Nephron (organoid): ENCODE measurements around the gene ALLC.

Experiments
- H3K27ac Mint-ChIP-seq, 3 experiments: 2 replicates each; pipeline ENCODE4 v1.8.0; 2020; ENCODE audit warnings: mixed read lengths in 3 of 3, mild to moderate bottlenecking in 2 of 3, moderate library complexity in 1 of 3
- H3K27me3 Mint-ChIP-seq: 2 replicates; pipeline ENCODE4 v1.8.0; 2021; ENCODE audit warnings: low read depth, mild to moderate bottlenecking, moderate library complexity, mixed read lengths
- H3K36me3 Mint-ChIP-seq: 2 replicates; pipeline ENCODE4 v1.8.0; 2020; ENCODE audit warnings: low read depth, mixed read lengths
- H3K4me1 Mint-ChIP-seq: 2 replicates; pipeline ENCODE4 v1.8.0; 2020; ENCODE audit warnings: mixed read lengths
- H3K4me3 Mint-ChIP-seq, 3 experiments: 2 replicates each; pipeline ENCODE4 v1.8.0; 2020; ENCODE audit warnings: mild to moderate bottlenecking in 3 of 3, mixed read lengths in 3 of 3, moderate library complexity in 2 of 3
- H3K9me3 Mint-ChIP-seq: 2 replicates; pipeline ENCODE4 v1.8.0; 2020; ENCODE audit warnings: mixed read lengths
- CTCF ChIP-seq, 3 experiments: fragments of 200-600 bp; sonication (generic); IDR thresholded peaks; one replicate each; pipeline ENCODE4 v1.5.0; 2021; ENCODE audit warnings: antibody characterized with exemption in 3 of 3; ENCODE audit not compliant: unreplicated experiment in 3 of 3

The ALLC gene

GRCh38 chr2:3730646-3731045 lies 72.6 kb downstream of the ALLC start:
- Mint-ChIP-seq H3K9me3 (peaks cover 3% of the 10 kb centered on the region), H3K36me3 (no peaks in the 10 kb centered on the region), H3K27ac (no peak overlapping the region), H3K4me3 (no peak overlapping the region), H3K27me3 (peaks cover 68% of the 10 kb centered on the region), H3K4me1 (peaks cover 14% of the 10 kb centered on the region)
- TF ChIP-seq CTCF (IDR thresholded peaks at IDR 0.05; ENCODE audit: unreplicated experiment in 3 of 3): no peak

DNA sequence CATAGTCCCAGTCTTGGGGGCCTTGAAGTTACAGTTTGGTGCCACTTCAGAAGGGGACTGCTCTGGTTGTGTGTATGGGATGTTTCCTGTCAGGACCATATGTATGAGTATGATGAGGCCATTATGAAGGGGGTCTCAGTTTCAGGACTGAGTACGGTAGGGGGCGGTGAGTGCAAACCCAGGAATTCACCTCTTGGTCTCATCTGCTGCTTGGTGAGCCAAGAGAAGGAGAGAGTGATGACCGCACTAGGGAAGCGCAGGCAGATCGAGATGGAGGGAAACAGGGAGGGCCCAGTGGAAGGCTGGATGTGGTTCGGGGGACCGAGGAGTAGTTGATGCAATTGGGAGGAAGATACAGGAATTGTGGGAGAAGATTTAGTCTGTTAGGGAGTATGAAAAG lies 73.8 kb downstream of the ALLC start:
- H3K4me3 Mint-ChIP-seq: no peak overlapping the region
- peaks cover 14% of the 10 kb centered on the region for H3K4me1 Mint-ChIP-seq
- peaks cover 3% of the 10 kb centered on the region for H3K9me3 Mint-ChIP-seq
- no peaks in the 10 kb centered on the region for H3K36me3 Mint-ChIP-seq
- TF ChIP-seq CTCF (IDR thresholded peaks at IDR 0.05; ENCODE audit: unreplicated experiment in 3 of 3): no peak
- no peak overlapping the region for H3K27ac Mint-ChIP-seq
- H3K27me3 Mint-ChIP-seq: peaks cover 65% of the 10 kb centered on the region

- Mint-ChIP-seq H3K27me3 (peaks cover 33% of the 10 kb centered on the region), H3K9me3 (peaks cover 3% of the 10 kb centered on the region), H3K27ac (no peak overlapping the region), H3K4me1 (no peaks in the 10 kb centered on the region), H3K36me3 (no peaks in the 10 kb centered on the region), H3K4me3 (no peak overlapping the region)
- TF ChIP-seq CTCF (IDR thresholded peaks at IDR 0.05; ENCODE audit: unreplicated experiment in 3 of 3): no peak
These were observed 78.1 kb downstream of the ALLC start for GRCh38 chr2:3736112-3736511.

DNA sequence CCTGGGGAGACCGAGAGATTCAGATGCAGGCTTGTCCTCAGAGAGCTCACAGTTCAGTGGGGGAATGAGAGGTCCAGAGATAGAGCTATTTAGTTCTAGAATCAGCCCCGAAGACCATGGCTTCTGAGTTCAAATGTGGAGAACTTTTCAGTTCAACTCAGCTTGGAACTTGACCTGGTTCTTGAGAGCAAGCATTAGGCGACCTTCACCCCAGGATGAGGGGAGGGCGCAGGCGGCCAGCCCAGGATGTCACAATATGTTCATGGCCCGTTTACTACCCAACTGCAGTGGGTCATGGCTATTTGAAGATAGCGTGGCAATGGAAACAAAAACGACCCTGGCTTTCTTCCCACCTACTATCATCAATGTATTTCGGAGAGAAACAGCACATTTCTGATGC lies 79.1 kb downstream of the ALLC start:
- no peaks in the 10 kb centered on the region for H3K4me1 Mint-ChIP-seq
- H3K27ac Mint-ChIP-seq: no peak overlapping the region
- peaks cover 26% of the 10 kb centered on the region for H3K27me3 Mint-ChIP-seq
- H3K9me3 Mint-ChIP-seq: no peaks in the 10 kb centered on the region
- no peak overlapping the region for H3K4me3 Mint-ChIP-seq
- no peaks in the 10 kb centered on the region for H3K36me3 Mint-ChIP-seq
- TF ChIP-seq CTCF (IDR thresholded peaks at IDR 0.05; ENCODE audit: unreplicated experiment in 3 of 3): no peak

GRCh38 chr2:3738454-3738853 lies 80.5 kb downstream of the ALLC start:
- Mint-ChIP-seq H3K9me3 (no peaks in the 10 kb centered on the region), H3K27me3 (peaks cover 29% of the 10 kb centered on the region), H3K27ac (no peak overlapping the region), H3K4me1 (no peaks in the 10 kb centered on the region), H3K36me3 (no peaks in the 10 kb centered on the region), H3K4me3 (no peak overlapping the region)
- peak in 2 of 3 experiments; percentile 9 to 21 for TF ChIP-seq CTCF (IDR thresholded peaks at IDR 0.05; ENCODE audit: unreplicated experiment in 3 of 3)

DNA sequence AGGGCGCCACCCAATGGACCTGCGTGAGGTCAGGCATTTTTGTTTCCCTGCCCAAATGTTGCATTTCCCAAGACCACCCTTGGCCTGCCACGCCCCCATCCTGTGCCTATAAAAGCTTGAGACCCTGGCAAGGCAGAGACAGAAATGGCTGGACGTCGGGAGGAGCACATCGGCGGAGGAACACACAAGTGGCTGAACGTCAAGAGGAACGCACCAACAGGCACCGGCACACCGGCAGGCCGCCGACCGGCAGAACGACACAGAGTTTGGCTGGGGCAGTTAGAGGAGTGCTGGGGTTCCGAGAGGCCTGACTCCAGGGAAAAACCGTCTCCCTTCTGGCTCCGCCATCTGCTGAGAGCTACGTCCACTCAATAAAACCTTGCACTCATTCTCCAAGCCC lies 81.3 kb downstream of the ALLC start:
- TF ChIP-seq CTCF (IDR thresholded peaks at IDR 0.05; ENCODE audit: unreplicated experiment in 3 of 3): no peak
- peaks cover 4% of the 10 kb centered on the region for H3K9me3 Mint-ChIP-seq
- no peaks in the 10 kb centered on the region for H3K4me1 Mint-ChIP-seq

More for the DNA sequence above, 81.3 kb downstream of the ALLC start:
- H3K27me3 Mint-ChIP-seq: peaks cover 25% of the 10 kb centered on the region
- no peak overlapping the region for H3K4me3 Mint-ChIP-seq
- H3K27ac Mint-ChIP-seq: no peak overlapping the region
- no peaks in the 10 kb centered on the region for H3K36me3 Mint-ChIP-seq
